K562 (cell line): ENCODE data around the gene SP6. TPM values are rescaled to one million over a fixed set of nuclear protein-coding genes. Genes with fewer than 3 reads are reported as not detected.

Source experiments
- DIDO1 ChIP-seq: fragments of 450-650 bp; IDR thresholded peaks from 2 replicates; pipeline ENCODE4 v1.6.1; 2016; ENCODE audit warnings: low read depth, missing biosample characterization, missing genetic modification characterization
- HNRNPL ChIP-seq: fragments of 200-400 bp; formaldehyde crosslinking; IDR thresholded peaks from 2 replicates; pipeline ENCODE4 v1.6.1; 2017; ENCODE audit warnings: low read depth, mild to moderate bottlenecking, low read length
- HOXB6 ChIP-seq: fragments of 250-450 bp; sonication (Bioruptor Pico); IDR thresholded peaks from 2 replicates; pipeline ENCODE4 v1.5.1; 2022; ENCODE audit warnings: mild to moderate bottlenecking, borderline replicate concordance
- KAT7 ChIP-seq: sonication (generic); formaldehyde crosslinking; IDR thresholded peaks from 2 replicates; pipeline ENCODE4 v1.8.0; 2022; ENCODE audit warnings: missing genetic modification reagents, mild to moderate bottlenecking, borderline replicate concordance
- NFE2L1 ChIP-seq: fragments of 450-650 bp; IDR thresholded peaks from 2 replicates; pipeline ENCODE4 v1.6.1; 2016; ENCODE audit warnings: missing genetic modification characterization, low read depth, mild to moderate bottlenecking, missing compliant biosample characterization, moderate library complexity, borderline replicate concordance
- PHF20 ChIP-seq: fragments of 450-650 bp; IDR thresholded peaks from 2 replicates; pipeline ENCODE4 v1.6.1; 2018; ENCODE audit not compliant: partially characterized antibody
- POLR2G ChIP-seq: fragments of 200-400 bp; formaldehyde crosslinking; IDR thresholded peaks from 2 replicates; pipeline ENCODE4 v1.6.1; 2017; ENCODE audit warnings: low read depth, mild to moderate bottlenecking, antibody characterized with exemption, low read length, moderate library complexity
- RFX1 ChIP-seq: fragments of 450-650 bp; IDR thresholded peaks from 2 replicates; pipeline ENCODE4 v1.6.1; 2016; ENCODE audit warnings: mild to moderate bottlenecking, moderate library complexity
- SIX5 ChIP-seq, 2 experiments: IDR thresholded peaks; 2 replicates each; pipeline ENCODE4 v1.6.1; 2011; ENCODE audit warnings: low read length in 2 of 2, borderline replicate concordance in 1 of 2, low read depth in 1 of 2, mild to moderate bottlenecking in 1 of 2, moderate library complexity in 1 of 2; ENCODE audit not compliant: insufficient read depth in 1 of 2
- TCF7 ChIP-seq: sonication (generic); IDR thresholded peaks from 2 replicates; pipeline ENCODE4 v1.6.1; 2016; ENCODE audit warnings: antibody characterized with exemption, borderline replicate concordance
- ZKSCAN1 ChIP-seq: fragments of 150-350 bp; IDR thresholded peaks from 2 replicates; pipeline ENCODE4 v1.6.1; 2016; ENCODE audit warnings: low read depth, low read length
- ZNF699 ChIP-seq: fragments of 250-450 bp; sonication (Bioruptor Pico); IDR thresholded peaks from 2 replicates; pipeline ENCODE4 v1.8.0; 2021; ENCODE audit warnings: mild to moderate bottlenecking, moderate library complexity; ENCODE audit not compliant: insufficient replicate concordance
- ZNF75A ChIP-seq: fragments of 450-650 bp; formaldehyde crosslinking; IDR thresholded peaks from 2 replicates; pipeline ENCODE4 v1.4.0; 2020; ENCODE audit warnings: mild to moderate bottlenecking
- polyA plus RNA-seq, 8 experiments: library from polyadenylated mRNA; depleted of rRNA in 4 of 8; stranded (reverse) in 5 of 8; unstranded in 3 of 8; fragments of >200 nt; fragmentation: Nextera tagmentation in 2 of 8; fragmentation: Illumina TruSeq in 1 of 8; extraction: Ambion mirVana in 2 of 8; extraction: Trizol in 1 of 8; gene quantifications; 2 replicates each; pipeline versions ENCODE4 v1.2.1 to v1.2.3, GENCODE V29; 2011 to 2014; ENCODE audit warnings: inconsistent platforms in 1 of 8, missing spikeins in 1 of 8
- total RNA-seq, 7 experiments: library from RNA; depleted of rRNA in 6 of 7; stranded (reverse); fragments of >200 nt in 6 of 7; fragmentation: Illumina TruSeq in 2 of 7; extraction: Trizol in 2 of 7; gene quantifications; 2 replicates each; pipeline versions ENCODE4 v1.2.1 to v1.2.3, GENCODE V29; 2011 to 2021; ENCODE audit warnings: low replicate concordance in 1 of 7
- TF ChIP-seq, protein P1 (sequence below): fragments of 250-450 bp; sonication (Bioruptor Pico); IDR thresholded peaks from 2 replicates; pipeline ENCODE4 v1.8.0; 2022; ENCODE audit warnings: moderate library complexity, mild to moderate bottlenecking, inconsistent platforms
- TF ChIP-seq, protein P2 (sequence below): sonication (generic); formaldehyde crosslinking; IDR thresholded peaks from 2 replicates; pipeline ENCODE4 v1.8.0; 2022; ENCODE audit warnings: missing genetic modification reagents, mild to moderate bottlenecking, borderline replicate concordance
- TF ChIP-seq, protein P3 (sequence below): fragments of 450-650 bp; IDR thresholded peaks from 2 replicates; pipeline ENCODE4 v1.6.1; 2017; ENCODE audit warnings: antibody characterized with exemption
- TF ChIP-seq, protein P4 (sequence below): sonication (generic); IDR thresholded peaks from 2 replicates; pipeline ENCODE4 v1.6.1; 2016
- TF ChIP-seq, protein P5 (sequence below): sonication (generic); formaldehyde crosslinking; IDR thresholded peaks from 2 replicates; pipeline ENCODE4 v1.8.0; 2022; ENCODE audit warnings: mild to moderate bottlenecking, missing genetic modification reagents
- TF ChIP-seq, protein P6 (sequence below): sonication (generic); formaldehyde crosslinking; IDR thresholded peaks from 2 replicates; pipeline ENCODE4 v1.9.0; 2022; ENCODE audit warnings: mild to moderate bottlenecking, missing genetic modification reagents

SP6 gene
- total and polyA plus RNA-seq, 9 of the 15 experiments (the other 6 are each of a cell fraction or from before 2014, with no cell fraction given): 0.11 to 7.9 (median 2.2) TPM

DNA sequence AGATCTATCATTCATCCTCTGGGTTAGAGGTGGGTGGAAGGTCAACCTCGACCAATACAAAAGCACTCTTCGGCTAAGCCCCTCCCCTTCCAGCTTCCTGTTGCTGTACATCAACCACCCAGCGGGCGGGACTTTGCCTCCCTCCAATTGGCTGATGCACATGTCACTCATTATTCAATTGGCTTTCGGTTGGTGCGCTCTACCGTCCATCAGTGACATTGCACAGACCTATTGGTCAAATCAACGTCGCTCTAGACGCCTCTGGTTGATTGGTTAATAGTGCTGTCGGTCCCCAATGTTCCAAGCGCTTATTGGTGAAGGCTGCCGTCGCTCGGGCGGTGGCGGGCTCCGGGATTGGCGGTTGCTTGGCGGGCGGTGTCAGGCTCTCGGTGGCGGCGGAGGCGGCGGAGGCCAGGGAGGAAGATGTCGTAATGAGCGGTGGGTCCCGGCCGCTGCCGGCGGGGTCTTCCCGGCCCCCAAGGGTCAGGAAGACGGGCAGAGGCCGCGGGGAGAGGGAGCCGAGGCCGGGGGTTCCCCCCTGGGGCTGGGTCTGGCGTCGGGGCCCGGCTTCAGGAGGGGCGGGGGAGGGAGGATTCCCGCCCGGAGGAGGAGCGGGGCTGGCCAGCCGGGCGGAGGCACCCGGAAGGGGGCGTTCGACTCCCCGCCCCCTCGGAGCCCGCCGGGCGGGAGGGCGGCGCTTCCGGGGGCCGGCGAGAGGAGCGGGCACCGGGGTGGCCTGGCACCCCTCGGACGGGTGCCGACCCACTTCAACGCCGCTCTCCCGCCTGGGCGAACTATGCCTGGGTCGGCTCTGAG lies 45.1 kb upstream of the SP6 start, which contains the start of gene SP2 (continued):
- no peak for TF ChIP-seq NFE2L1 (tag)
- TF ChIP-seq ZNF699 (CRISPR knock-in tag): no peak
- TF ChIP-seq KAT7 (CRISPR knock-in tag): no peak
- peak; percentile 90 for TF ChIP-seq POLR2G
- peak; percentile 81 for TF ChIP-seq DIDO1 (tag)
- TF ChIP-seq ZKSCAN1: 0 out of 2 replicates have a peak, but pooled peaks have one; percentile 6
- TF ChIP-seq, protein P1, sequence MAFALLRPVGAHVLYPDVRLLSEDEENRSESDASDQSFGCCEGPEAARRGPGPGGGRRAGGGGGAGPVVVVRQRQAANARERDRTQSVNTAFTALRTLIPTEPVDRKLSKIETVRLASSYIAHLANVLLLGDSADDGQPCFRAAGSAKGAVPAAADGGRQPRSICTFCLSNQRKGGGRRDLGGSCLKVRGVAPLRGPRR (CRISPR knock-in tag): no peak
- TF ChIP-seq, protein P2, sequence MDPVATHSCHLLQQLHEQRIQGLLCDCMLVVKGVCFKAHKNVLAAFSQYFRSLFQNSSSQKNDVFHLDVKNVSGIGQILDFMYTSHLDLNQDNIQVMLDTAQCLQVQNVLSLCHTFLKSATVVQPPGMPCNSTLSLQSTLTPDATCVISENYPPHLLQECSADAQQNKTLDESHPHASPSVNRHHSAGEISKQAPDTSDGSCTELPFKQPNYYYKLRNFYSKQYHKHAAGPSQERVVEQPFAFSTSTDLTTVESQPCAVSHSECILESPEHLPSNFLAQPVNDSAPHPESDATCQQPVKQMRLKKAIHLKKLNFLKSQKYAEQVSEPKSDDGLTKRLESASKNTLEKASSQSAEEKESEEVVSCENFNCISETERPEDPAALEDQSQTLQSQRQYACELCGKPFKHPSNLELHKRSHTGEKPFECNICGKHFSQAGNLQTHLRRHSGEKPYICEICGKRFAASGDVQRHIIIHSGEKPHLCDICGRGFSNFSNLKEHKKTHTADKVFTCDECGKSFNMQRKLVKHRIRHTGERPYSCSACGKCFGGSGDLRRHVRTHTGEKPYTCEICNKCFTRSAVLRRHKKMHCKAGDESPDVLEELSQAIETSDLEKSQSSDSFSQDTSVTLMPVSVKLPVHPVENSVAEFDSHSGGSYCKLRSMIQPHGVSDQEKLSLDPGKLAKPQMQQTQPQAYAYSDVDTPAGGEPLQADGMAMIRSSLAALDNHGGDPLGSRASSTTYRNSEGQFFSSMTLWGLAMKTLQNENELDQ (CRISPR knock-in tag): no peak
- TF ChIP-seq, protein P3, sequence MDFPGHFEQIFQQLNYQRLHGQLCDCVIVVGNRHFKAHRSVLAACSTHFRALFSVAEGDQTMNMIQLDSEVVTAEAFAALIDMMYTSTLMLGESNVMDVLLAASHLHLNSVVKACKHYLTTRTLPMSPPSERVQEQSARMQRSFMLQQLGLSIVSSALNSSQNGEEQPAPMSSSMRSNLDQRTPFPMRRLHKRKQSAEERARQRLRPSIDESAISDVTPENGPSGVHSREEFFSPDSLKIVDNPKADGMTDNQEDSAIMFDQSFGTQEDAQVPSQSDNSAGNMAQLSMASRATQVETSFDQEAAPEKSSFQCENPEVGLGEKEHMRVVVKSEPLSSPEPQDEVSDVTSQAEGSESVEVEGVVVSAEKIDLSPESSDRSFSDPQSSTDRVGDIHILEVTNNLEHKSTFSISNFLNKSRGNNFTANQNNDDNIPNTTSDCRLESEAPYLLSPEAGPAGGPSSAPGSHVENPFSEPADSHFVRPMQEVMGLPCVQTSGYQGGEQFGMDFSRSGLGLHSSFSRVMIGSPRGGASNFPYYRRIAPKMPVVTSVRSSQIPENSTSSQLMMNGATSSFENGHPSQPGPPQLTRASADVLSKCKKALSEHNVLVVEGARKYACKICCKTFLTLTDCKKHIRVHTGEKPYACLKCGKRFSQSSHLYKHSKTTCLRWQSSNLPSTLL: no peak
- TF ChIP-seq PHF20: peak; percentile 70
- TF ChIP-seq ZNF75A: no peak
- TF ChIP-seq, protein P4, sequence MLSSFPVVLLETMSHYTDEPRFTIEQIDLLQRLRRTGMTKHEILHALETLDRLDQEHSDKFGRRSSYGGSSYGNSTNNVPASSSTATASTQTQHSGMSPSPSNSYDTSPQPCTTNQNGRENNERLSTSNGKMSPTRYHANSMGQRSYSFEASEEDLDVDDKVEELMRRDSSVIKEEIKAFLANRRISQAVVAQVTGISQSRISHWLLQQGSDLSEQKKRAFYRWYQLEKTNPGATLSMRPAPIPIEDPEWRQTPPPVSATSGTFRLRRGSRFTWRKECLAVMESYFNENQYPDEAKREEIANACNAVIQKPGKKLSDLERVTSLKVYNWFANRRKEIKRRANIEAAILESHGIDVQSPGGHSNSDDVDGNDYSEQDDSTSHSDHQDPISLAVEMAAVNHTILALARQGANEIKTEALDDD: no peak
- TF ChIP-seq, protein P5, sequence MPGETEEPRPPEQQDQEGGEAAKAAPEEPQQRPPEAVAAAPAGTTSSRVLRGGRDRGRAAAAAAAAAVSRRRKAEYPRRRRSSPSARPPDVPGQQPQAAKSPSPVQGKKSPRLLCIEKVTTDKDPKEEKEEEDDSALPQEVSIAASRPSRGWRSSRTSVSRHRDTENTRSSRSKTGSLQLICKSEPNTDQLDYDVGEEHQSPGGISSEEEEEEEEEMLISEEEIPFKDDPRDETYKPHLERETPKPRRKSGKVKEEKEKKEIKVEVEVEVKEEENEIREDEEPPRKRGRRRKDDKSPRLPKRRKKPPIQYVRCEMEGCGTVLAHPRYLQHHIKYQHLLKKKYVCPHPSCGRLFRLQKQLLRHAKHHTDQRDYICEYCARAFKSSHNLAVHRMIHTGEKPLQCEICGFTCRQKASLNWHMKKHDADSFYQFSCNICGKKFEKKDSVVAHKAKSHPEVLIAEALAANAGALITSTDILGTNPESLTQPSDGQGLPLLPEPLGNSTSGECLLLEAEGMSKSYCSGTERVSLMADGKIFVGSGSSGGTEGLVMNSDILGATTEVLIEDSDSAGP: no peak
- peak; percentile 83 for TF ChIP-seq RFX1
- no peak for TF ChIP-seq HOXB6 (CRISPR knock-in tag)
- peak in 1 of 2 experiments; percentile 5; a peak in 1 of 4 replicates for TF ChIP-seq SIX5 (IDR thresholded peaks at IDR 0.05; ENCODE audit: borderline replicate concordance in 1 of 2, insufficient read depth in 1 of 2, low read depth in 1 of 2, low read length in 2 of 2)
- TF ChIP-seq, protein P6, sequence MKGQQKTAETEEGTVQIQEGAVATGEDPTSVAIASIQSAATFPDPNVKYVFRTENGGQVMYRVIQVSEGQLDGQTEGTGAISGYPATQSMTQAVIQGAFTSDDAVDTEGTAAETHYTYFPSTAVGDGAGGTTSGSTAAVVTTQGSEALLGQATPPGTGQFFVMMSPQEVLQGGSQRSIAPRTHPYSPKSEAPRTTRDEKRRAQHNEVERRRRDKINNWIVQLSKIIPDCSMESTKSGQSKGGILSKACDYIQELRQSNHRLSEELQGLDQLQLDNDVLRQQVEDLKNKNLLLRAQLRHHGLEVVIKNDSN (CRISPR knock-in tag): no peak
- no peak for TF ChIP-seq TCF7
- peak; percentile 92 for TF ChIP-seq HNRNPL
